OCI-LY1 (cell line): Measurements from ENCODE around the gene TRIM6.

ENCODE experiments used
- CTCF ChIP-seq: fragments of 200-600 bp; sonication (generic), shearing (Covaris generic); IDR thresholded peaks from 2 replicates; pipeline ENCODE4 v1.5.1; 2017; ENCODE audit warnings: mild to moderate bottlenecking, antibody characterized with exemption, low read length, moderate library complexity, mixed read lengths
- EZH2 ChIP-seq: fragments of 200-600 bp; sonication (generic), shearing (Covaris generic); IDR thresholded peaks from 2 replicates; pipeline ENCODE4 v1.8.0; 2017; ENCODE audit warnings: borderline replicate concordance, mixed run types, mild to moderate bottlenecking, antibody characterized with exemption, low read length, moderate library complexity, mixed read lengths

GRCh38 chr11:5577101-5577500 is 19.3 kb upstream of the TRIM6 start:
- TF ChIP-seq CTCF (no peak), EZH2 (no peak)
